GM12878 (cell line): Measurements from ENCODE around the gene ZMIZ1. TPM values are rescaled to one million over a fixed set of nuclear protein-coding genes. Genes with fewer than 3 reads are reported as not detected.

Source experiments
- ATAC-seq: fragments of 200-7000 bp; cut with Tn5 transposase; 3 replicates; pipeline ENCODE4 v1.9.1; 2020; ENCODE audit warnings: mild to moderate bottlenecking, moderate library complexity
- BruUV-seq: library from RNA; stranded (reverse); fragments of 400-500 nt; replicated peaks from 2 replicates; lab custom pipeline; 2021; lab: Mats Ljungman, UMichigan
- CTCF ChIA-PET: fragments of 300-600 bp; sonication (Branson Sonifier 250); formaldehyde crosslinking; extraction: SDS; loops from one replicate; lab custom pipeline; 2021; ENCODE audit warnings: inconsistent platforms; lab: Yijun Ruan, JAX
- POLR2A ChIA-PET: fragments of 350-600 bp; formaldehyde crosslinking; extraction: SDS; loops from one replicate; lab custom pipeline; 2021; ENCODE audit warnings: inconsistent platforms; lab: Charles Lee
- RAD21 ChIA-PET: fragments of 300-600 bp; sonication (Branson Sonifier 250); formaldehyde crosslinking; loops from one replicate; lab custom pipeline; 2023; ENCODE audit warnings: antibody characterized with exemption; ENCODE audit not compliant: unreplicated experiment; lab: Charles Lee
- SMC1A ChIA-PET: fragments of 300-600 bp; sonication (Branson Sonifier 250); formaldehyde crosslinking; loops from one replicate; lab custom pipeline; 2023; ENCODE audit not compliant: unreplicated experiment, uncharacterized antibody; lab: Charles Lee
- DNase-seq: peaks from one replicate; pipeline ENCODE4 v3.0.0-alpha.2; 2011; ENCODE audit warnings: low read depth, low spot score
- FAIRE-seq: peaks from 3 replicates; lab custom pipeline; 2011; peaks lifted over from hg19 to GRCh38; lab: Jason Lieb, UNC
- H2AFZ ChIP-seq: 2 replicates; pipeline ENCODE4 v1.6.0; 2011; ENCODE audit warnings: low read depth, low read length, control low read depth; ENCODE audit not compliant: control insufficient read depth
- H3K27ac ChIP-seq: 2 replicates; pipeline ENCODE4 v1.5.1; 2011; ENCODE audit warnings: control low read depth; ENCODE audit not compliant: control insufficient read depth, insufficient read depth
- H3K27me3 ChIP-seq, 2 experiments: replicated peaks in 1 of 2; 2 replicates each; pipeline versions ENCODE4 v1.6.0 to v1.6.1; 2011; ENCODE audit warnings: low read length in 1 of 2; ENCODE audit not compliant: control insufficient read depth in 2 of 2, insufficient read depth in 2 of 2
- H3K36me3 ChIP-seq, 2 experiments: 2 replicates each; pipeline ENCODE4 v1.5.1; 2011; ENCODE audit warnings: low read length in 1 of 2; ENCODE audit not compliant: control insufficient read depth in 2 of 2, insufficient read depth in 2 of 2
- H3K4me1 ChIP-seq: 2 replicates; pipeline ENCODE4 v1.6.1; 2011; ENCODE audit warnings: mild to moderate bottlenecking, low read length, moderate library complexity, mixed read lengths; ENCODE audit not compliant: control insufficient read depth, insufficient read depth
- H3K4me2 ChIP-seq: 2 replicates; pipeline ENCODE4 v1.6.0; 2011; ENCODE audit warnings: control low read depth; ENCODE audit not compliant: control insufficient read depth, insufficient read depth
- H3K4me3 ChIP-seq: fragments of 200-600 bp; sonication (generic); 2 replicates; pipeline ENCODE4 v1.5.1; 2016
- H3K79me2 ChIP-seq: 2 replicates; pipeline ENCODE4 v1.6.0; 2011; ENCODE audit warnings: low read length; ENCODE audit not compliant: control insufficient read depth, insufficient read depth
- H3K9ac ChIP-seq: 2 replicates; pipeline ENCODE4 v1.8.0; 2011; ENCODE audit warnings: low read length, control low read depth, mixed read lengths; ENCODE audit not compliant: control insufficient read depth, insufficient read depth
- H3K9me3 ChIP-seq: replicated peaks from 3 replicates; pipeline ENCODE4 v1.5.1; 2011; ENCODE audit warnings: mild to moderate bottlenecking, low read length; ENCODE audit not compliant: control insufficient read depth, insufficient read depth
- H4K20me1 ChIP-seq: 2 replicates; pipeline ENCODE4 v1.6.0; 2011; ENCODE audit not compliant: control insufficient read depth, insufficient read depth
- BACH1 ChIP-seq: fragments of 450-650 bp; IDR thresholded peaks from 2 replicates; pipeline ENCODE4 v1.6.1; 2017; ENCODE audit warnings: mild to moderate bottlenecking, borderline replicate concordance
- BMI1 ChIP-seq: fragments of 450-650 bp; IDR thresholded peaks from 2 replicates; pipeline ENCODE4 v1.6.1; 2016; ENCODE audit warnings: mild to moderate bottlenecking, moderate library complexity, borderline replicate concordance
- CBFB ChIP-seq: IDR thresholded peaks from 2 replicates; pipeline ENCODE4 v1.6.1; 2016; ENCODE audit warnings: antibody characterized with exemption, low read depth
- CBX3 ChIP-seq: fragments of 200-600 bp; sonication (generic); IDR thresholded peaks from 2 replicates; pipeline ENCODE4 v1.6.1; 2016; ENCODE audit warnings: low read depth, borderline replicate concordance
- EED ChIP-seq: sonication (generic); IDR thresholded peaks from 2 replicates; pipeline ENCODE4 v1.6.1; 2016; ENCODE audit warnings: antibody characterized with exemption, low read depth
- GATAD2B ChIP-seq: fragments of 450-650 bp; conservative IDR thresholded peaks from 2 replicates; pipeline ENCODE4 v1.6.1; 2017; ENCODE audit warnings: low read depth, mild to moderate bottlenecking, moderate library complexity
- KAT2A ChIP-seq: conservative IDR thresholded peaks from 2 replicates; pipeline ENCODE4 v1.6.1; 2011; ENCODE audit warnings: low read depth, low read length; ENCODE audit not compliant: control insufficient read depth
- MEF2B ChIP-seq: fragments of 450-650 bp; IDR thresholded peaks from 2 replicates; pipeline ENCODE4 v1.6.1; 2018; ENCODE audit warnings: mild to moderate bottlenecking, moderate library complexity; ENCODE audit not compliant: partially characterized antibody, poor library complexity, severe bottlenecking
- MYC ChIP-seq: IDR thresholded peaks from 2 replicates; pipeline ENCODE4 v1.6.1; 2011; ENCODE audit warnings: mild to moderate bottlenecking, low read length, moderate library complexity, inconsistent platforms; ENCODE audit not compliant: insufficient read depth, insufficient replicate concordance, insufficient read length, severe bottlenecking
- NFIC ChIP-seq: IDR thresholded peaks from 2 replicates; pipeline ENCODE4 v1.6.1; 2012; ENCODE audit warnings: low read depth, mild to moderate bottlenecking, inconsistent platforms, low read length, moderate library complexity
- SPI1 ChIP-seq: IDR thresholded peaks from 2 replicates; pipeline ENCODE4 v1.6.1; 2011; ENCODE audit warnings: low read depth, mild to moderate bottlenecking, low read length, moderate library complexity, borderline replicate concordance; ENCODE audit not compliant: insufficient read depth
- TBL1XR1 ChIP-seq: IDR thresholded peaks from 2 replicates; pipeline ENCODE4 v1.6.1; 2012; ENCODE audit warnings: low read depth, low read length, improper control_type of control experiment
- ZBED1 ChIP-seq: IDR thresholded peaks from 2 replicates; pipeline ENCODE4 v1.6.1; 2016; ENCODE audit warnings: borderline replicate concordance
- WGBS: methylation state at CpG from one replicate; pipeline ENCODE4 v1.1.6; 2016; ENCODE audit warnings: low lambda C conversion rate; ENCODE audit not compliant: insufficient replicate concordance, insufficient coverage; ENCODE audit errors: missing lambda C conversion rate; 5-methylcytosine and 5-hydroxymethylcytosine counted together
- in situ Hi-C: fragments of 300-500 bp; cut with MboI; formaldehyde crosslinking; loops from 9 replicates; pipeline ENCODE4 v1.14.3; 2018; ENCODE audit warnings: mixed read lengths
- intact Hi-C: fragments of 100-400 bp; cut with micrococcal nuclease; formaldehyde crosslinking; loops from one replicate; pipeline ENCODE4 v1.14.2; 2022; ENCODE audit not compliant: unreplicated experiment
- polyA plus RNA-seq, 11 experiments: library from polyadenylated mRNA; depleted of rRNA in 4 of 11; unstranded in 6 of 11; stranded (reverse) in 5 of 11; fragments of >200 nt; fragmentation: Nextera tagmentation in 4 of 11; fragmentation: Illumina TruSeq in 1 of 11; extraction: Ambion mirVana in 4 of 11; extraction: Trizol in 1 of 11; gene quantifications; 1 replicate in 1 of 11; 2 replicates in 10 of 11; pipeline versions ENCODE4 v1.2.1 to v1.2.3, GENCODE V29; 2011 to 2016; ENCODE audit warnings: inconsistent platforms in 2 of 11, missing spikeins in 2 of 11, low read depth in 1 of 11
- total RNA-seq, 4 experiments: library from RNA; depleted of rRNA in 3 of 4; stranded (reverse); fragments of >200 nt in 3 of 4; fragmentation: Illumina TruSeq in 1 of 4; extraction: Trizol in 1 of 4; gene quantifications; 2 replicates each; pipeline versions ENCODE4 v1.2.1 to v1.2.3, GENCODE V29; 2013 to 2021
- TF ChIP-seq, protein P1 (sequence below): fragments of 450-650 bp; conservative IDR thresholded peaks from 2 replicates; pipeline ENCODE4 v1.6.1; 2017; ENCODE audit warnings: mild to moderate bottlenecking, moderate library complexity
- TF ChIP-seq, protein P2 (sequence below): IDR thresholded peaks from 2 replicates; pipeline ENCODE4 v1.6.1; 2011; ENCODE audit warnings: low read depth, low read length, improper control_type of control experiment, borderline replicate concordance
- TF ChIP-seq, protein P3 (sequence below): IDR thresholded peaks from 2 replicates; pipeline ENCODE4 v1.6.1; 2012; ENCODE audit warnings: low read depth, low read length, improper control_type of control experiment

The ZMIZ1 gene
- total and polyA plus RNA-seq, 10 of the 15 experiments (the other 5 are each of a cell fraction or from before 2014, with no cell fraction given) = 3.1 to 82.3 (median 14.9) TPM

DNA sequence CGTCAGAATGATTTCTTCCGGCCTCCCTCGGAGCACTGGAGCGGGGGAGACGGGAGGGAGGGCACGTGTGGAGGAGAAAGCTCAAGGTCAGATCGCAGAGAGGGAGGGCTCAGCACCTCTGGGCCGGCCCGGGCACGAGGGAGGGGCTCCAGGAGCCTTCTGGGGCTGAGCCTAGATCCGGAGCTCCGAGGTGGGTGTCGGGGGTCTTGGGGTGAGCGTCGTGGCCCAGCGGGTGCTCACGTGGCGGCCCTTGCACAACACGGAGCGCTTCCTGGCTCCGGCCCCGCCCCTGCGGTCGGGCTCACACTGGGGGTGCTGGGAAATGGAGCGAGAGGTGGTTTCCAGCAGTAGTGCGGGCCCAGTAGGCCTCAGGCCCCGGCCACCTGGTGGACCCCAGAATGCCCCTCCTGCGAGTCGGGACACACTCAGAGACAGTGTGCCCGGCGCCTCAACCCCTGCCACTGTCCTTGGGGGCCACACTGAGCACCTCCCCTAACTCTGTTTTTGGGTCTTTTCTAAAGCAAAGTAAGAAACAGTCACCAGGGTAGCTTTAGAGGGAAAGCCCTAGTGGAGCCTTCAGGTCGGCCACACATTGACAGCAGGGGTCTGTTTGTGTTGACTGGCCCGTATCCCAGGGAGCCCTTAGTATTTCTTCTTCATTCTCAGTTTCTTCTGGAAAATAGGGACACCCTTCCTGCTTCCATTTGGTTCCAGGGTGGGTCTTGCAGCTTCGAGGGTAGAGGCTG, 279.3 kb downstream of the ZMIZ1 start:
- Histone ChIP-seq H3K27ac (peak overlapping the region; percentile 92), H3K9me3 (no peaks in the 10 kb centered on the region), H3K4me1 (peaks cover 12% of the 10 kb centered on the region), H3K79me2 (peaks cover 45% of the 10 kb centered on the region), H3K36me3 (peaks cover 24 to 33% of the 10 kb centered on the region in 2 experiments), H3K9ac (peak overlapping the region; percentile 96), H3K27me3 (no peaks in the 10 kb centered on the region), H3K4me3 (peak overlapping the region; percentile 84), H4K20me1 (no peaks in the 10 kb centered on the region; the same call in 1 of the 2 replicates), H2AFZ (peak overlapping the region; percentile 52), H3K4me2 (peak overlapping the region; percentile 95)
- RAD21 ChIA-PET = interaction anchor here (0.7 to 4.6 kb wide), 8 partner anchors 15 to 106 kb away, joined by 3 to 36 read pairs (median 5); no protein-coding TSS in a partner anchor
- 0% methylated on average over 33 of the region's 34 CpGs for WGBS
- SMC1A ChIA-PET = interaction anchor here (0.7 to 3.2 kb wide), 13 partner anchors 11 to 103 kb away, joined by 3 to 10 read pairs (median 4); no protein-coding TSS in a partner anchor
- CTCF ChIA-PET = interaction anchor here (0.6 to 5.4 kb wide), 12 partner anchors 11 to 103 kb away, joined by 3 to 27 read pairs (median 6); no protein-coding TSS in a partner anchor
- in situ Hi-C loops (no loop called here), intact Hi-C loops (loop anchor here (1.0 to 2.0 kb wide), 3 partner anchors 32 to 105 kb away; no protein-coding TSS in a partner anchor)
- ATAC-seq = peak; percentile 85
- POLR2A ChIA-PET = interaction anchor here (0.7 to 2.2 kb wide), 10 partner anchors 15 to 105 kb away, joined by 3 to 13 read pairs (median 5); no protein-coding TSS in a partner anchor
- peak; percentile 65 for FAIRE-seq
- no peak for DNase-seq
- no TSS peak for BruUV-seq
- TF ChIP-seq BMI1 (no peak), TBL1XR1 (0 out of 2 replicates have a peak, but pooled peaks have one; percentile 47), BACH1 (peak; percentile 42; the same call in 1 of the 2 replicates), NFIC (no peak), MEF2B (peak; percentile 69), EED (no peak; the same call in 1 of the 2 replicates), GATAD2B (no peak; the same call in 1 of the 2 replicates), ZBED1 (no peak), SPI1 (0 out of 2 replicates have a peak, but pooled peaks have one; percentile 15), CBFB (peak; percentile 86), CBX3 (no peak), KAT2A (no peak), MYC (peak; percentile 90)
- TF ChIP-seq, protein P1, sequence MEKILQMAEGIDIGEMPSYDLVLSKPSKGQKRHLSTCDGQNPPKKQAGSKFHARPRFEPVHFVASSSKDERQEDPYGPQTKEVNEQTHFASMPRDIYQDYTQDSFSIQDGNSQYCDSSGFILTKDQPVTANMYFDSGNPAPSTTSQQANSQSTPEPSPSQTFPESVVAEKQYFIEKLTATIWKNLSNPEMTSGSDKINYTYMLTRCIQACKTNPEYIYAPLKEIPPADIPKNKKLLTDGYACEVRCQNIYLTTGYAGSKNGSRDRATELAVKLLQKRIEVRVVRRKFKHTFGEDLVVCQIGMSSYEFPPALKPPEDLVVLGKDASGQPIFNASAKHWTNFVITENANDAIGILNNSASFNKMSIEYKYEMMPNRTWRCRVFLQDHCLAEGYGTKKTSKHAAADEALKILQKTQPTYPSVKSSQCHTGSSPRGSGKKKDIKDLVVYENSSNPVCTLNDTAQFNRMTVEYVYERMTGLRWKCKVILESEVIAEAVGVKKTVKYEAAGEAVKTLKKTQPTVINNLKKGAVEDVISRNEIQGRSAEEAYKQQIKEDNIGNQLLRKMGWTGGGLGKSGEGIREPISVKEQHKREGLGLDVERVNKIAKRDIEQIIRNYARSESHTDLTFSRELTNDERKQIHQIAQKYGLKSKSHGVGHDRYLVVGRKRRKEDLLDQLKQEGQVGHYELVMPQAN = peak; percentile 46
- TF ChIP-seq, protein P2, sequence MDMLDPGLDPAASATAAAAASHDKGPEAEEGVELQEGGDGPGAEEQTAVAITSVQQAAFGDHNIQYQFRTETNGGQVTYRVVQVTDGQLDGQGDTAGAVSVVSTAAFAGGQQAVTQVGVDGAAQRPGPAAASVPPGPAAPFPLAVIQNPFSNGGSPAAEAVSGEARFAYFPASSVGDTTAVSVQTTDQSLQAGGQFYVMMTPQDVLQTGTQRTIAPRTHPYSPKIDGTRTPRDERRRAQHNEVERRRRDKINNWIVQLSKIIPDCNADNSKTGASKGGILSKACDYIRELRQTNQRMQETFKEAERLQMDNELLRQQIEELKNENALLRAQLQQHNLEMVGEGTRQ = peak; percentile 26
- TF ChIP-seq, protein P3, sequence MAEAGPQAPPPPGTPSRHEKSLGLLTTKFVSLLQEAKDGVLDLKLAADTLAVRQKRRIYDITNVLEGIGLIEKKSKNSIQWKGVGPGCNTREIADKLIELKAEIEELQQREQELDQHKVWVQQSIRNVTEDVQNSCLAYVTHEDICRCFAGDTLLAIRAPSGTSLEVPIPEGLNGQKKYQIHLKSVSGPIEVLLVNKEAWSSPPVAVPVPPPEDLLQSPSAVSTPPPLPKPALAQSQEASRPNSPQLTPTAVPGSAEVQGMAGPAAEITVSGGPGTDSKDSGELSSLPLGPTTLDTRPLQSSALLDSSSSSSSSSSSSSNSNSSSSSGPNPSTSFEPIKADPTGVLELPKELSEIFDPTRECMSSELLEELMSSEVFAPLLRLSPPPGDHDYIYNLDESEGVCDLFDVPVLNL = no peak
